GM12878 (cell line): Measurements from ENCODE around the gene TMEM63B.

Experiments
- CHD4 ChIP-seq: fragments of 200-600 bp; sonication (generic); IDR thresholded peaks from 2 replicates; pipeline ENCODE4 v1.6.1; 2016; ENCODE audit warnings: mild to moderate bottlenecking
- EP300 ChIP-seq, 2 experiments: fragments of 150-350 bp in 1 of 2; IDR thresholded peaks; 2 replicates each; pipeline ENCODE4 v1.6.1; 2011 to 2012; ENCODE audit warnings: low read depth in 2 of 2, low read length in 2 of 2, borderline replicate concordance in 1 of 2, improper control_type of control experiment in 1 of 2, inconsistent platforms in 1 of 2; ENCODE audit not compliant: control insufficient read depth in 1 of 2
- TF ChIP-seq, protein P1 (sequence below): IDR thresholded peaks from 2 replicates; pipeline ENCODE4 v1.6.1; 2012; ENCODE audit warnings: low read depth, low read length, improper control_type of control experiment
- TF ChIP-seq, protein P2 (sequence below), 3 experiments: IDR thresholded peaks in 2 of 3; conservative IDR thresholded peaks in 1 of 3; 2 replicates each; pipeline ENCODE4 v1.5.1; 2011; ENCODE audit warnings: low read depth in 3 of 3, low read length in 3 of 3, mild to moderate bottlenecking in 3 of 3, control low read depth in 2 of 3, moderate library complexity in 2 of 3, inconsistent platforms in 1 of 3, mixed read lengths in 1 of 3; ENCODE audit not compliant: control insufficient read depth in 2 of 3, insufficient read depth in 1 of 3; ENCODE audit errors: extremely low read depth in 1 of 3

DNA sequence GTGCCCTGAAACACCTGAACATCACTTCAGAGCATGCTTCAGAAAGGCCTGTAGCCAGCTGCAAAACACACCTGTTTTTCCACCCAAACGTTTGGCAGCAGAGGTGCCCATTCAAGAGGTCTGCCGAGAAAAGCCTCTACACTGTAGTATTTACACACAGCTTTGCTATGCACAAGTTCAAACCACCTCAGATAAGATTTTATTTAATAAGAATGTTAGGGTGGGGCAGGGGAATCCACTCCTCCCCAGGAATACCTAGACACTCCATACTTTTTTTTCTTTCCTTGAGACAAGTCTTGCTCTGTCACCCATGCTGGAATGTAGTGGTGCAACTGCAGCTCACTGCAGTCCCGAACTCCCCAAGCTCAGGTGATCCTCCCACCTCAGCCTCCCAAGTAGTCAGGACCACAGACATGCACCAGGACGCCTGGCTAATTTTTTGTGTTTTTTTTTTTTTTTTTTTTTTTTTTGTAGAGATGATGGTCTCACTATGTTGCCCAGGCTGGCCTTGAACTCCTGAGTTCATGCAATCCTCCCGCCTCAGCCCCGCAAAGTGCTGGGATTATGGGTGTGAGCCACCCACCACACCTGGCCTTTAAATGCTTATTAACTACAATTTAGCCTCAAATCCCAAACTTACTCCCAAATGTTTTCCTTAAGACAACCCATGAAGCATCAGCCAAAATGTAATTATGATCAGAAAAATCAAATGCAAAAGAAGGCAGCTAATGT lies 9.8 kb upstream of the TMEM63B start:
- TF ChIP-seq CHD4, result no peak
- TF ChIP-seq, protein P1, sequence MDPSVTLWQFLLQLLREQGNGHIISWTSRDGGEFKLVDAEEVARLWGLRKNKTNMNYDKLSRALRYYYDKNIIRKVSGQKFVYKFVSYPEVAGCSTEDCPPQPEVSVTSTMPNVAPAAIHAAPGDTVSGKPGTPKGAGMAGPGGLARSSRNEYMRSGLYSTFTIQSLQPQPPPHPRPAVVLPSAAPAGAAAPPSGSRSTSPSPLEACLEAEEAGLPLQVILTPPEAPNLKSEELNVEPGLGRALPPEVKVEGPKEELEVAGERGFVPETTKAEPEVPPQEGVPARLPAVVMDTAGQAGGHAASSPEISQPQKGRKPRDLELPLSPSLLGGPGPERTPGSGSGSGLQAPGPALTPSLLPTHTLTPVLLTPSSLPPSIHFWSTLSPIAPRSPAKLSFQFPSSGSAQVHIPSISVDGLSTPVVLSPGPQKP, result no peak
- TF ChIP-seq, protein P2, sequence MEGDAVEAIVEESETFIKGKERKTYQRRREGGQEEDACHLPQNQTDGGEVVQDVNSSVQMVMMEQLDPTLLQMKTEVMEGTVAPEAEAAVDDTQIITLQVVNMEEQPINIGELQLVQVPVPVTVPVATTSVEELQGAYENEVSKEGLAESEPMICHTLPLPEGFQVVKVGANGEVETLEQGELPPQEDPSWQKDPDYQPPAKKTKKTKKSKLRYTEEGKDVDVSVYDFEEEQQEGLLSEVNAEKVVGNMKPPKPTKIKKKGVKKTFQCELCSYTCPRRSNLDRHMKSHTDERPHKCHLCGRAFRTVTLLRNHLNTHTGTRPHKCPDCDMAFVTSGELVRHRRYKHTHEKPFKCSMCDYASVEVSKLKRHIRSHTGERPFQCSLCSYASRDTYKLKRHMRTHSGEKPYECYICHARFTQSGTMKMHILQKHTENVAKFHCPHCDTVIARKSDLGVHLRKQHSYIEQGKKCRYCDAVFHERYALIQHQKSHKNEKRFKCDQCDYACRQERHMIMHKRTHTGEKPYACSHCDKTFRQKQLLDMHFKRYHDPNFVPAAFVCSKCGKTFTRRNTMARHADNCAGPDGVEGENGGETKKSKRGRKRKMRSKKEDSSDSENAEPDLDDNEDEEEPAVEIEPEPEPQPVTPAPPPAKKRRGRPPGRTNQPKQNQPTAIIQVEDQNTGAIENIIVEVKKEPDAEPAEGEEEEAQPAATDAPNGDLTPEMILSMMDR (IDR thresholded peaks at IDR 0.05 in 2 of 3, conservative IDR thresholded peaks at IDR 0.05 in 1 of 3; ENCODE audit: control insufficient read depth in 2 of 3, extremely low read depth in 1 of 3, insufficient read depth in 1 of 3, low read depth in 3 of 3, low read length in 3 of 3), result no peak
- TF ChIP-seq EP300 (IDR thresholded peaks at IDR 0.05; ENCODE audit: borderline replicate concordance in 1 of 2, control insufficient read depth in 1 of 2, low read depth in 2 of 2, low read length in 2 of 2), result no peak
